ENCODE measurements around the gene CDK3. TPM values are rescaled to one million over a fixed set of nuclear protein-coding genes. Genes with fewer than 3 reads are reported as not detected.
"Not testable (repeated sequence)": the region's sequence is repeated elsewhere in the genome, so short reads cannot be mapped to it uniquely, and the experiment has no call there.

Gene CDK3
- total RNA-seq, 1 experiment from 2014 or later, result 9.8 TPM

DNA sequence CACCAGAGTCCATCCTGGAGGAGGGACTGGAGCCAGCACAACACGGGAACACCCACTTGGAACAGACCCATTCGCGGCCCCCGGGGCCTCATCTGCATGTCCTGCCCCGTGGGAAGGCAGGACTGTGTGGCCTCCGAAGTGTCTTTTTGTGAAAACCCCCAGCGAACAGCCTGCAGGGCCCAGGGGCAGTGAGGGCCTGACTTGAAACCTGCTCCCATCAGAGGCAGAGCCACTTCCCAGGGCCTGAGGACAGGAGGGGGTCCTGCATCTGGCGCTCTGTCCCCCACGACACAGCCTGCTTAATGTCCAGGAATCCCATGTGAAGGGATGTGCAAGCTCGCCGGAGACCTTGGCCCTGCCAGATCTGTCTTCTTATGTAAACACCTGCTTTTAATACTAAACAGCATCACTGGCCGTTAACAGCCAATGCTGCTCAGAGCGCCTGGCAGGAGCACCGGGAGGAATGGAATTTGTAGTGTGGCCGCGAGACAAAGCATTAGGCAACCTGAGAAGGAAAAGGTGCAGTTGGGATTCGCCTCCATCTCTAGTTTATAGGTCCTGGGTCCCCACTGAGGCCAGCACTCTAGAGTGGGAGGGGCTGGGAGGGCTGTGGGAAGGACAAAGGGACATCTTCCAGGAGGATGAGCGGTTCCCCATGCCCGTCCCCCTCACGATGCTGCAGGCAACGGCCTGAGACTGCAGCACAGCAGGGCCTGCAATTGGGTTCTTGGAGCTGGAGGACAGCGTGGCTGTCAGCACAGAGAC, 36.0 kb downstream of the CDK3 start:
- TF ChIP-seq, protein P1, sequence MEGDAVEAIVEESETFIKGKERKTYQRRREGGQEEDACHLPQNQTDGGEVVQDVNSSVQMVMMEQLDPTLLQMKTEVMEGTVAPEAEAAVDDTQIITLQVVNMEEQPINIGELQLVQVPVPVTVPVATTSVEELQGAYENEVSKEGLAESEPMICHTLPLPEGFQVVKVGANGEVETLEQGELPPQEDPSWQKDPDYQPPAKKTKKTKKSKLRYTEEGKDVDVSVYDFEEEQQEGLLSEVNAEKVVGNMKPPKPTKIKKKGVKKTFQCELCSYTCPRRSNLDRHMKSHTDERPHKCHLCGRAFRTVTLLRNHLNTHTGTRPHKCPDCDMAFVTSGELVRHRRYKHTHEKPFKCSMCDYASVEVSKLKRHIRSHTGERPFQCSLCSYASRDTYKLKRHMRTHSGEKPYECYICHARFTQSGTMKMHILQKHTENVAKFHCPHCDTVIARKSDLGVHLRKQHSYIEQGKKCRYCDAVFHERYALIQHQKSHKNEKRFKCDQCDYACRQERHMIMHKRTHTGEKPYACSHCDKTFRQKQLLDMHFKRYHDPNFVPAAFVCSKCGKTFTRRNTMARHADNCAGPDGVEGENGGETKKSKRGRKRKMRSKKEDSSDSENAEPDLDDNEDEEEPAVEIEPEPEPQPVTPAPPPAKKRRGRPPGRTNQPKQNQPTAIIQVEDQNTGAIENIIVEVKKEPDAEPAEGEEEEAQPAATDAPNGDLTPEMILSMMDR (IDR thresholded peaks at IDR 0.05; ENCODE audit: unreplicated experiment), result no peak
- Mint-ChIP-seq H3K36me3 (ENCODE audit: insufficient read depth, unreplicated experiment) (peaks cover 32% of the 10 kb centered on the region), H3K27me3 (ENCODE audit: unreplicated experiment) (no peaks in the 10 kb centered on the region), H3K9me3 (ENCODE audit: low read depth, unreplicated experiment) (no peaks in the 10 kb centered on the region), H3K27ac (ENCODE audit: unreplicated experiment) (no peak overlapping the region), H3K4me1 (ENCODE audit: low read depth, unreplicated experiment) (no peaks in the 10 kb centered on the region), H3K4me3 (ENCODE audit: low read depth, unreplicated experiment) (no peak overlapping the region)
- intact Hi-C loops (cut with micrococcal nuclease; ENCODE audit: unreplicated experiment), result no loop called here
- BruUV-seq (replicated peaks), result no TSS peak
- CTCF ChIA-PET, result interaction anchor here (0.6 kb wide), 1 partner anchor 801 kb away, joined by 3 read pairs; no protein-coding TSS in a partner anchor
- DNase-seq, result no peak

DNA sequence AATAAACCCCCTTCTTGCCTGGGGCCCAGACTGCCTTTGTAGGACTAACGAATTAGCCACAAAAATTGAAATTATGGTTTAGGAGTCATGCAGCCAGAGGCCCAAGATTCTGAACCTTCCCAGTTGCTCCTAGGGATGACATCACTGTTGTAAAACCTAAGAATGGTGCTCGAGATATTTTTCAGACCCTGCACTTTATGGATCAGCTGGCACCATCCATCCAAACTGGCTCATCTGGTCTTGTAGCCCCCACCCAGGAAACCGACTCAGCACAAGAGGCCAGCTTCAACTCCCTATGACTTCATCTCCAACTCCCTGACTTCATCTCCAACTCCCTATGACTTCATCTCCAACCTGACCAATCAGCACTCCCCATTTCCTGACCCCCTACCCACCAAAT, 37.4 kb downstream of the CDK3 start:
- no TSS peak for BruUV-seq (replicated peaks)
- intact Hi-C loops (cut with micrococcal nuclease; ENCODE audit: unreplicated experiment), result no loop called here
- no peaks in the 10 kb centered on the region for H3K9me3 Mint-ChIP-seq (ENCODE audit: low read depth, unreplicated experiment)
- H3K4me3 Mint-ChIP-seq (ENCODE audit: low read depth, unreplicated experiment), result no peak overlapping the region
- no peaks in the 10 kb centered on the region for H3K27me3 Mint-ChIP-seq (ENCODE audit: unreplicated experiment)
- CTCF ChIA-PET, result no interaction called here
- peaks cover 40% of the 10 kb centered on the region for H3K36me3 Mint-ChIP-seq (ENCODE audit: insufficient read depth, unreplicated experiment)
- H3K27ac Mint-ChIP-seq (ENCODE audit: unreplicated experiment), result peak overlapping the region; percentile 8
- DNase-seq, result no peak
- TF ChIP-seq, protein P1 (IDR thresholded peaks at IDR 0.05; ENCODE audit: unreplicated experiment), result no peak
- no peaks in the 10 kb centered on the region for H3K4me1 Mint-ChIP-seq (ENCODE audit: low read depth, unreplicated experiment)

DNA sequence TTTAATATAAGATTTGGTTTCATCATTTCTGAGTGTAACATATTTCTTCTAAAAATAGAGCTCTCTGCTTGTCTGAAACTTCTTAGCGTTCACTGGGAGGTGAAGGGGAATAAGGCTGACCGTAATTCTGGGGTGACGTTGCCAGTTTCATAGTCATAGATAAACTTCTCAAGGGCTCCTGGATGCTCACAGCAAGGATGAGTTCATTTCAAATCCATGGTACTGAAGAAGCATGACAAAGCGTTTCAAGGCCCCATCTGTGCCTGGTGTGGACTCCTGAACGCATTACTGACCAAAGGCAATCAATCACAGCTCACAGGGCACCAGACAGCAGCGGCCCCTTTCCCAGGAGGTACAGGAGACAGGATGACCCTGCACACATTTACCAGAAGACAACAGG, 38.5 kb downstream of the CDK3 start:
- no peak for DNase-seq
- Mint-ChIP-seq H3K27ac (ENCODE audit: unreplicated experiment) (no peak overlapping the region), H3K36me3 (ENCODE audit: insufficient read depth, unreplicated experiment) (peaks cover 50% of the 10 kb centered on the region), H3K4me1 (ENCODE audit: low read depth, unreplicated experiment) (no peaks in the 10 kb centered on the region), H3K9me3 (ENCODE audit: low read depth, unreplicated experiment) (no peaks in the 10 kb centered on the region), H3K27me3 (ENCODE audit: unreplicated experiment) (no peaks in the 10 kb centered on the region), H3K4me3 (ENCODE audit: low read depth, unreplicated experiment) (no peak overlapping the region)
- TF ChIP-seq, protein P1 (IDR thresholded peaks at IDR 0.05; ENCODE audit: unreplicated experiment), result no peak
- BruUV-seq (replicated peaks), result TSS peak; percentile 73
- intact Hi-C loops (cut with micrococcal nuclease; ENCODE audit: unreplicated experiment), result no loop called here
- CTCF ChIA-PET, result no interaction called here

DNA sequence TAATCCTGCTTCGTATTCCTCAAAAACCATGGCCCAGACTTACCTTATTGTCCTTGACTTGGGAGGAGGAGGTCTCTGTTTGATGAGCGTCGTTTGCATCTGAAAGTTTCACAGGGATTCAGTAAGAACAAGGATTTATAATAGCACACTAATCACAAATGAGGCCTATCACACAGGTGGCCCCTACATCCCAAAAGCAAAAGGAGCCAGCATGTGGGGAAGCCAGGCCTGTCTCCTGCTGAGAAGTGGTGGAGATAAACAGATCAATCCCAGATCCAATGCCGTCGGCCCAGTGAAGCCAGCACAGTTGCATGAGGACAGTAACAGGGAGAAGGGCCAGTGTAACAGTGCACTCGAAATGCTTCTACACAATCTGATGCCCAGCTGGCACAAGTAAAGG, 39.7 kb downstream of the CDK3 start:
- TF ChIP-seq, protein P1 (IDR thresholded peaks at IDR 0.05; ENCODE audit: unreplicated experiment), result no peak
- Mint-ChIP-seq H3K27me3 (ENCODE audit: unreplicated experiment) (no peaks in the 10 kb centered on the region), H3K9me3 (ENCODE audit: low read depth, unreplicated experiment) (no peaks in the 10 kb centered on the region), H3K36me3 (ENCODE audit: insufficient read depth, unreplicated experiment) (peaks cover 61% of the 10 kb centered on the region), H3K4me1 (ENCODE audit: low read depth, unreplicated experiment) (no peaks in the 10 kb centered on the region), H3K4me3 (ENCODE audit: low read depth, unreplicated experiment) (no peak overlapping the region), H3K27ac (ENCODE audit: unreplicated experiment) (no peak overlapping the region)
- CTCF ChIA-PET, result no interaction called here
- no peak for DNase-seq
- no TSS peak for BruUV-seq (replicated peaks)
- intact Hi-C loops (cut with micrococcal nuclease; ENCODE audit: unreplicated experiment), result no loop called here

DNA sequence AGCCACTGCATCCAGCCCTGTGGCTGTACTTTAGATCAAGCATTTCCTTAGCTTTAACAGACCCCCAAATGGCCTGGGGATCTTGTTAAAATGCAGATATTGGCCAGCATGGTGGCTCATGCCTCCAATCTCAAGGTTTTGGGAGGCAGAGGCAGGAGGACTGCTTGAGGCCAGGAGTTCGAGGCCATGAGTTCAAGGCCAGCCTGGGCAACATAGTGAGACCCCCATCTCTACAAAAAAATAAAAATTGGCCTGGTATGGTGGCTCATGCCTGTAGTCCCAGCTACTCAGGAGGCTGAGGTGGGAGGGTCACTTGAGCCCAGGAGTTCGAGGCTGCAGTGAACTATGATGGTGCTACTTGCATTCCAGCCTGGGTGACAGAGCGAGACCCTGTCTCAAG, 42.2 kb downstream of the CDK3 start:
- H3K4me1 Mint-ChIP-seq (ENCODE audit: low read depth, unreplicated experiment); intact Hi-C loops (cut with micrococcal nuclease; ENCODE audit: unreplicated experiment); BruUV-seq (replicated peaks); H3K4me3 Mint-ChIP-seq (ENCODE audit: low read depth, unreplicated experiment); H3K27me3 Mint-ChIP-seq (ENCODE audit: unreplicated experiment); H3K27ac Mint-ChIP-seq (ENCODE audit: unreplicated experiment); H3K9me3 Mint-ChIP-seq (ENCODE audit: low read depth, unreplicated experiment); DNase-seq; CTCF ChIA-PET: not testable (repeated sequence)
- H3K36me3 Mint-ChIP-seq (ENCODE audit: insufficient read depth, unreplicated experiment), result peaks cover 78% of the 10 kb centered on the region

DNA sequence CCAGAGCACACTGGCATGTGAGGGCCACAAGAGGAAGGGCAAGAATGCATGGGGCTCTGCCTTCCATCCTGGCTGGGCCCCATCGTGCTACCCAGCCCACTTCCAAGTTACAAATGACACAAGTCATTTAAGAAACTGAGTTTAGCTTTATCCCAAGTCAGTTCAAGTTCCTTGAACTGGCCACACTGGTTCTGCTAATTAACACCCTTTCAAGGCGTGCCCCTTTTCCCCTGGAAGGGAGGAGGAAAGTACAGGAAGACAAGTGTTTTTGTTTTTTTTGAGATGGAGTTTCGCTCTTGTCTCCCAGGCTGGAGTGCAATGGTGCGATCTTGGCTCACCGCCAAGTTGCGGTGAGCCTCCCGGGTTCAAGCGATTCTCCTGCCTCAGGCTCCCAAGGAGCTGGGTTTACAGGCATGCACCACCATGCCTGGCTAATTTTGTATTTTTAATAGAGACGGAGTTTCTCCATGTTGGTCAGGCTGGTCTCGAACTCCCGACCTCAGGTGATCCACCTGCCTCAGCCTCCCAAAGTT, 43.9 kb downstream of the CDK3 start:
- DNase-seq; H3K4me3 Mint-ChIP-seq (ENCODE audit: low read depth, unreplicated experiment); H3K27ac Mint-ChIP-seq (ENCODE audit: unreplicated experiment); CTCF ChIA-PET; intact Hi-C loops (cut with micrococcal nuclease; ENCODE audit: unreplicated experiment); H3K27me3 Mint-ChIP-seq (ENCODE audit: unreplicated experiment); BruUV-seq (replicated peaks); H3K9me3 Mint-ChIP-seq (ENCODE audit: low read depth, unreplicated experiment): not testable (repeated sequence)
- Mint-ChIP-seq H3K4me1 (ENCODE audit: low read depth, unreplicated experiment) (peaks cover 15% of the 10 kb centered on the region), H3K36me3 (ENCODE audit: insufficient read depth, unreplicated experiment) (peaks cover 79% of the 10 kb centered on the region)

All from Calu3 (cell line).